Esophagus squamous epithelium (tissue), 5 donors: ENCODE measurements around the gene SLAMF9. TPM values are rescaled to one million over a fixed set of nuclear protein-coding genes. Genes with fewer than 3 reads are reported as not detected.

Experiments used
- DNase-seq: peaks from one replicate; lab custom pipeline; 2025; lab: John Stamatoyannopoulos, UW
- H3K27ac ChIP-seq, 4 donors: fragments of 200-600 bp; sonication (generic); one replicate each; pipeline ENCODE4 v1.5.1; 2016 to 2019; ENCODE audit warnings: mild to moderate bottlenecking in 1 of 4
- H3K27me3 ChIP-seq, 4 donors: fragments of 200-600 bp; sonication (generic); 1 replicate in 3 of 4; 2 replicates in 1 of 4; pipeline versions ENCODE4 v1.5.1 to v1.6.0; 2017 to 2021; ENCODE audit warnings: antibody characterized with exemption in 1 of 4
- H3K36me3 ChIP-seq, 3 donors: fragments of 200-600 bp; sonication (generic); one replicate each; pipeline ENCODE4 v1.5.1; 2016 to 2019
- H3K4me1 ChIP-seq, 3 donors: fragments of 200-600 bp; sonication (generic); one replicate each; pipeline ENCODE4 v1.5.1; 2017 to 2019
- H3K4me3 ChIP-seq, 4 donors: fragments of 200-600 bp; sonication (generic); 1 replicate in 3 of 4; 2 replicates in 1 of 4; pipeline ENCODE4 v1.5.1; 2016 to 2019; ENCODE audit warnings: mild to moderate bottlenecking in 2 of 4, moderate library complexity in 1 of 4
- H3K9me3 ChIP-seq, 3 donors: fragments of 200-600 bp; sonication (generic); one replicate each; pipeline ENCODE4 v1.5.1; 2016 to 2019
- CTCF ChIP-seq, 6 experiments: fragments of 450-650 bp in 4 of 6; fragments of 200-600 bp in 2 of 6; sonication (generic) in 2 of 6; IDR thresholded peaks; one replicate each; pipeline ENCODE4 v1.5.1; 2016 to 2019; ENCODE audit warnings: antibody characterized with exemption in 6 of 6, mild to moderate bottlenecking in 4 of 6, moderate library complexity in 4 of 6
- POLR2A ChIP-seq, 4 donors: fragments of 450-650 bp; IDR thresholded peaks; one replicate each; pipeline ENCODE4 v1.6.1; 2017; ENCODE audit warnings: antibody characterized with exemption in 4 of 4, mild to moderate bottlenecking in 4 of 4, moderate library complexity in 3 of 4
- WGBS, 2 donors: methylation state at CpG; one replicate each; pipeline ENCODE4 v1.1.5; 2018; 5-methylcytosine and 5-hydroxymethylcytosine counted together
- intact Hi-C: fragments of 100-400 bp; cut with DNase I; formaldehyde crosslinking; loops from one replicate; pipeline ENCODE4 v1.15.0; 2022
- total RNA-seq, 4 donors: library from RNA; depleted of rRNA; stranded (reverse); fragments of >200 nt; gene quantifications; one replicate each; pipeline ENCODE4 v1.1.0, GENCODE V29; 2016
- donor health status: DM: yes; HTN: yes; CAD: no.

The SLAMF9 gene
- total RNA-seq, 4 donors from 2014 or later, result 0.92 to 0.99 TPM; not detected in 2

DNA sequence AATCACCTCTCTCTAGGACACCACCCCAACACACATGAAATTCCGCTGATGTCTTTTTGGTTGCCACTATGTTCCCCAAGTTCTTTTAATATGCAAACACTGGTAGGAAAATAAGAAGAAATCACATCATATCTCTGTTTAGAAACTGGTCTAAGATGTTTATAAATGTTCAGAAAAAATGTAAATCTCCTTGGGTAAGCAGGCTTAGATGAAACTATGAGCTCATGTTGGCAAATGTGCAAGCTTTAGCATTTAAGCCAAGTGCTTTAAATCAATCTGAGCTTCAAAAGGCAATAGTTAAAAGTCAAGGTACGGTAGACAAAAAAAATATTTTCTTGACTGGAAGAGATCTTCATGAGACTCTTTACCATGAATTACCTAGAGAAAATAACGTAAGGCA is 25.2 kb upstream of the SLAMF9 start:
- no peaks in the 10 kb centered on the region for H3K4me1 ChIP-seq
- H3K36me3 ChIP-seq, result peaks cover 0 to 16% (median 0%) of the 10 kb centered on the region in 3 donors
- no peak for TF ChIP-seq CTCF (IDR thresholded peaks at IDR 0.05)
- TF ChIP-seq POLR2A (IDR thresholded peaks at IDR 0.05), result no peak
- H3K9me3 ChIP-seq, result no peaks in the 10 kb centered on the region
- 58 to 68% methylated on average over 3 of the region's 3 CpGs for WGBS, 2 donors
- H3K27ac ChIP-seq, result no peak overlapping the region
- DNase-seq, result no peak
- no peak overlapping the region for H3K4me3 ChIP-seq
- intact Hi-C loops, result no loop called here
- no peaks in the 10 kb centered on the region for H3K27me3 ChIP-seq

- DNase-seq, result no peak
- TF ChIP-seq POLR2A (IDR thresholded peaks at IDR 0.05) (no peak), CTCF (IDR thresholded peaks at IDR 0.05) (no peak)
- H3K36me3 ChIP-seq, result peaks cover 0 to 16% (median 0%) of the 10 kb centered on the region in 3 donors
- no peaks in the 10 kb centered on the region for H3K27me3 ChIP-seq
- no peak overlapping the region for H3K27ac ChIP-seq
- 96 to 100% methylated on average over 2 of the region's 2 CpGs for WGBS, 2 donors
- no peaks in the 10 kb centered on the region for H3K4me1 ChIP-seq
- H3K4me3 ChIP-seq, result no peak overlapping the region
- intact Hi-C loops, result no loop called here
- H3K9me3 ChIP-seq, result no peaks in the 10 kb centered on the region
Measured at GRCh38 chr1:159978107-159978398, 24.0 kb upstream of the SLAMF9 start.

DNA sequence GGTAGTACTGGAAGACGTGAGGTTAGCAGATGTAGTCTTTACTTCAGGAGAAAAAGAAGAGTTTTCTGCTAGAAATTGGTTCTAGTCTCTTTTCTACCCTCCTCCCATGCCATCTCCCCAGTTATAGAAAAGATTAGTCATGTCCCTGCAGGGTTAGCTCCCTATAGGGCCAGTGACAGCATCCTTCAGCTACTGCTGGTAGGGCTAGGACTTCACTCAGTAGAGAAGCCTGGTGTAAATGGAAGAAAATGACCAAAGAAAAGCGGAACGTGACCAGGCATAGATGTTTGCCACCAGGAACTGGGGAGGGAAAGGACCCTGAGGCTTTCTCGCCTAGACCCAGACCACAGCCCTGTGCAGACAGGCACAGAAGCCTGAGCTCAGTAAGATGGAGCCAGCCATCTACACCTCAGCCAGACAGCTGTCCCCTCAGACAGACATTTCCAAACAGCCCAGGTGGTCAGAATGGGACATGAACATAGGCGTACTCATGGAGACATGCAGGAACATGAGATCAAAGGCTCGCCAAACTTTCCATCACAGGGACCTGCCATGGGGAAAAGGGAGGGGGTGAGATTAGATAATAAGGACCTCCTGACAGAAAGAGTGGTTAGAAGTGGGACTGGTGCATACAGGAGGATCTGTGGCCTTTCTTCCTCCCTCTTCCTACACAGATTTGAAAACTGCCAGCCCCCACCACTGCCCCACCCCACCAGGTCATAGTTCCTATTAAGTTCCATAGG is 23.5 kb upstream of the SLAMF9 start:
- DNase-seq, result no peak
- Histone ChIP-seq H3K4me3 (no peak overlapping the region), H3K36me3 (peaks cover 0 to 16% (median 0%) of the 10 kb centered on the region in 3 donors), H3K4me1 (no peaks in the 10 kb centered on the region), H3K27me3 (no peaks in the 10 kb centered on the region), H3K27ac (no peak overlapping the region), H3K9me3 (no peaks in the 10 kb centered on the region)
- 75 to 86% methylated on average over 6 of the region's 6 CpGs for WGBS, 2 donors
- TF ChIP-seq CTCF (IDR thresholded peaks at IDR 0.05), result no peak
- no peak for TF ChIP-seq POLR2A (IDR thresholded peaks at IDR 0.05)
- intact Hi-C loops, result no loop called here

- H3K27ac ChIP-seq, result no peak overlapping the region
- H3K36me3 ChIP-seq, result no peaks in the 10 kb centered on the region
- intact Hi-C loops, result no loop called here
- no peak for TF ChIP-seq POLR2A (IDR thresholded peaks at IDR 0.05)
- no peak for TF ChIP-seq CTCF (IDR thresholded peaks at IDR 0.05)
- no peaks in the 10 kb centered on the region for H3K9me3 ChIP-seq
- no peaks in the 10 kb centered on the region for H3K4me1 ChIP-seq
- peaks cover 0 to 3% (median 0%) of the 10 kb centered on the region in 4 donors for H3K27me3 ChIP-seq
- 90 to 95% methylated on average over 7 of the region's 7 CpGs for WGBS, 2 donors
- H3K4me3 ChIP-seq, result no peak overlapping the region
- no peak for DNase-seq
Measured at GRCh38 chr1:159974350-159974965, 20.4 kb upstream of the SLAMF9 start.

DNA sequence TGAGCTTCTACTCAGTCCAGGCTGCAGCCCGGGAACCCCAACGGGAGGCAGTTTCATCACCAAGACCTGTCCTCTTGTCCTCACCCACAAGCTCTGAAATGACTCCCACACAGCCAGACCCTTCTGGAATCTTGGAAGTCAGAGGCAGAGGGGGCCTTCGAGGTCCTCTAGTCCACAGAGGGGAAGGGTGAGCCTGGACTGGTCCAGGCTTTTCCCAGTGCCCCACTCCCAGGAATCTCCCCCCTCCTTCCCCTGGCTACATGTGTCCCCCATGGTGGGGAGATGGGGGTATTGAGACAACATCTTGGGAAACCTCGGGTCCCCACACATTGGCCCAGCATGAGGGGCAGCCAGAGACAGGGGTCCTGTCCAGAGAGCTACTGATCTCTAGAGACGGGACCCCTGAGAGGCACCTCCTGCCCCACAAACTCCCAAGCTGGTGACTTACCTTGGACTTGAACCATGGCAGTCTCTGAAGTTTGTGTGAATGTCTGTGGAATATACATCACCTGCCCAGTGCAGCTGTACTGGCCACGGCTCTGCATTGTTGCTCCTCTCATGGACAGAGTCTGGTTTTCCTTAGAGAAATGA is 19.4 kb upstream of the SLAMF9 start:
- TF ChIP-seq POLR2A (IDR thresholded peaks at IDR 0.05) (no peak), CTCF (IDR thresholded peaks at IDR 0.05) (no peak)

More for the DNA sequence above, 19.4 kb upstream of the SLAMF9 start:
- no peaks in the 10 kb centered on the region for H3K4me1 ChIP-seq
- DNase-seq, result no peak
- H3K27me3 ChIP-seq, result peaks cover 0 to 6% (median 0%) of the 10 kb centered on the region in 4 donors
- no peak overlapping the region for H3K27ac ChIP-seq
- WGBS, 2 donors, result 65 to 92% methylated on average over 2 of the region's 6 CpGs
- intact Hi-C loops, result no loop called here
- no peak overlapping the region for H3K4me3 ChIP-seq
- H3K9me3 ChIP-seq, result no peaks in the 10 kb centered on the region
- H3K36me3 ChIP-seq, result no peaks in the 10 kb centered on the region
